OCI-M2 (cell line): Measurements from ENCODE around the gene SORD.
"Not testable (repeated sequence)": the region's sequence is repeated elsewhere in the genome, so short reads cannot be mapped to it uniquely, and the experiment has no call there.

Experiments
- DNase-seq: peaks from one replicate; lab custom pipeline; 2025; ENCODE audit not compliant: unreplicated experiment; lab: John Stamatoyannopoulos, UW

Gene SORD

GRCh38 chr15:45058690-45059675, 36.0 kb downstream of the SORD start:
- DNase-seq, result not testable (repeated sequence)

- not testable (repeated sequence) for DNase-seq
Measured at GRCh38 chr15:45062301-45062700, 39.3 kb downstream of the SORD start.

GRCh38 chr15:45064386-45064785, 41.4 kb downstream of the SORD start:
- no peak for DNase-seq

GRCh38 chr15:45069942-45070360, 47.0 kb downstream of the SORD start:
- not testable (repeated sequence) for DNase-seq

GRCh38 chr15:45073602-45074001, 50.6 kb downstream of the SORD start:
- not testable (repeated sequence) for DNase-seq

GRCh38 chr15:45075440-45076320, 52.7 kb downstream of the SORD start:
- not testable (repeated sequence) for DNase-seq

GRCh38 chr15:45077391-45077790, 54.4 kb downstream of the SORD start:
- DNase-seq, result not testable (repeated sequence)

GRCh38 chr15:45079201-45079600, 56.2 kb downstream of the SORD start:
- not testable (repeated sequence) for DNase-seq

- DNase-seq, result not testable (repeated sequence)
Measured at GRCh38 chr15:45079628-45080246, 56.7 kb downstream of the SORD start.

GRCh38 chr15:45080593-45080992, 57.6 kb downstream of the SORD start:
- not testable (repeated sequence) for DNase-seq

GRCh38 chr15:45082412-45082811, 59.4 kb downstream of the SORD start:
- DNase-seq, result not testable (repeated sequence)

GRCh38 chr15:45083223-45083622, 60.2 kb downstream of the SORD start:
- DNase-seq, result no peak

- DNase-seq, result no peak
Measured at GRCh38 chr15:45084163-45084562, 61.2 kb downstream of the SORD start.

- DNase-seq, result no peak
Measured at GRCh38 chr15:45087513-45087912, 64.5 kb downstream of the SORD start.

GRCh38 chr15:45088801-45089711, 66.1 kb downstream of the SORD start:
- no peak for DNase-seq

GRCh38 chr15:45089712-45090373, 66.8 kb downstream of the SORD start:
- DNase-seq, result no peak

GRCh38 chr15:45091161-45091560, 68.2 kb downstream of the SORD start:
- DNase-seq, result no peak

GRCh38 chr15:45091576-45091975, 68.6 kb downstream of the SORD start:
- DNase-seq, result no peak

GRCh38 chr15:45093013-45093412, 70.0 kb downstream of the SORD start:
- DNase-seq, result no peak
